Activated CD8-positive, alpha-beta T cell treated with anti-CD3 and anti-CD28 coated beads, Interleukin-2, amount 10 ng/mL, durations not matched to agents 7 days and 5 days (primary cell): ENCODE data around the gene HTR6. TPM values are rescaled to one million over a fixed set of nuclear protein-coding genes. Genes with fewer than 3 reads are reported as not detected.
A peak's percentile ranks its signal among the peaks of the same experiment; 100 is the strongest.

Experiments used
- ATAC-seq: fragments of 150-1000 bp; cut with Tn5 transposase; one replicate; pipeline ENCODE4 v1.10.0; 2021; ENCODE audit warnings: moderate library complexity
- CTCF ChIA-PET: fragments of 350-600 bp; sonication (Branson Sonifier 250); formaldehyde crosslinking; loops from one replicate; lab custom pipeline; 2021; ENCODE audit warnings: antibody characterized with exemption; lab: Charles Lee
- POLR2A ChIA-PET: fragments of 350-600 bp; sonication (Branson Sonifier 250); formaldehyde crosslinking; loops from one replicate; lab custom pipeline; 2021; ENCODE audit warnings: antibody characterized with exemption; lab: Charles Lee
- DNase-seq: peaks from one replicate; pipeline ENCODE4 v3.0.0-alpha.2; 2020
- H3K27ac Mint-ChIP-seq: one replicate; pipeline ENCODE4 v1.8.0; 2021; ENCODE audit warnings: mild to moderate bottlenecking, mixed read lengths
- H3K27me3 Mint-ChIP-seq: one replicate; pipeline ENCODE4 v1.8.0; 2021; ENCODE audit warnings: low read depth, mixed read lengths
- H3K36me3 Mint-ChIP-seq: one replicate; pipeline ENCODE4 v1.8.0; 2021; ENCODE audit warnings: low read depth, mixed read lengths
- H3K4me1 Mint-ChIP-seq: one replicate; pipeline ENCODE4 v1.8.0; 2021; ENCODE audit warnings: low read depth, mixed read lengths
- H3K4me3 Mint-ChIP-seq: one replicate; pipeline ENCODE4 v1.8.0; 2021; ENCODE audit warnings: mild to moderate bottlenecking, mixed read lengths
- H3K9me3 Mint-ChIP-seq: one replicate; pipeline ENCODE4 v1.8.0; 2022; ENCODE audit warnings: mixed read lengths; ENCODE audit not compliant: insufficient read depth
- total RNA-seq, 2 experiments: library from RNA; stranded (reverse); gene quantifications; one replicate each; pipeline ENCODE4 v1.2.3, GENCODE V29; 2021

HTR6 gene
- total RNA-seq, 2 experiments from 2014 or later, result not detected

DNA sequence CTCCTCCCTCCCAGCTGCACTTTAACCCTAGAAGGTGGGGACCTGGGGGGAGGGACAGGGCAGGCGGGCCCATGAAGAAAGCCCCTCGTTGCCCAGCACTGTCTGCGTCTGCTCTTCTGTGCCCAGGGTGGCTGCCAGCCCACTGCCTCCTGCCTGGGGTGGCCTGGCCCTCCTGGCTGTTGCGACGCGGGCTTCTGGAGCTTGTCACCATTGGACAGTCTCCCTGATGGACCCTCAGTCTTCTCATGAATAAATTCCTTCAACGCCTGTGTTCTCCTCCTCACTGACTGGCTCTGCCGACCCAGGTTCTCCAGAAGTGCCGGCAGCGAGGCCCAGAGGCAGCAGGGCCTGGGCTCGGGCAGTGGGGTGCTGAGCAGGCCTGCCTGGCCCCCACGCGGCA, 6.5 kb upstream of the HTR6 start:
- ChIA-PET CTCF (no interaction called here), POLR2A (no interaction called here)
- Mint-ChIP-seq H3K4me1 (peaks cover 13% of the 10 kb centered on the region), H3K36me3 (peaks cover 1% of the 10 kb centered on the region), H3K4me3 (no peak overlapping the region), H3K27ac (no peak overlapping the region), H3K9me3 (no peaks in the 10 kb centered on the region), H3K27me3 (peaks cover 10% of the 10 kb centered on the region)
- ATAC-seq, result no peak
- no peak for DNase-seq

DNA sequence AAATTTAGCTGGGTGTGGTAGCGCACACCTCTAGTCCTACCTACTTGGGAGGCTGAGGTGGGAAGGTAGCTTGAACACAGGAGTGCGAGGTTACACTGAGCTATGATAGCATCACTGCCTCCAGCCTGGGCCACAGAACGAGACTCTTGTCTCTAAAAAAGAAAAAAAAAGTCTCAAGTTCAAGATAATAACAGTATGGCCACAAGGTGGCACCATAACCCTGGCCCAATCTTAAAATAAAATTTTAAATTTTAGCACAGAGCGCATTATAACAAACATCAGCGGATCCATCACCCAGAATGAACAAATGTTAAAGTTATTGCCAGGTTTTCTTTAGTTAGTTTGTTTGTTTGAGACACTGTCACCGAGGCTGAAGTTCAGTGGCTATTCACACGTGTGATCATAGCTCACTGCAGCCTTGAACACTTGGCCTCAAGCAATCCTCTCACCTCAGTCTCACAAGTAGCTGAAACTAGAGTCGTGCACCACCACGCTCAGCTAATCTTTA, 2.9 kb upstream of the HTR6 start:
- ChIA-PET POLR2A (interaction anchor here (0.9 to 1.0 kb wide), 2 partner anchors 45 to 94 kb away, joined by 3 to 4 read pairs; no protein-coding TSS in a partner anchor), CTCF (interaction anchor here (0.7 to 3.9 kb wide), 47 partner anchors 8 to 482 kb away, joined by 3 to 103 read pairs (median 4); partner anchors contain the start of genes AKR7A3, NBL1 and OTUD3)
- ATAC-seq, result no peak
- H3K36me3 Mint-ChIP-seq, result peaks cover 4% of the 10 kb centered on the region
- H3K4me1 Mint-ChIP-seq, result peaks cover 13% of the 10 kb centered on the region
- peaks cover 32% of the 10 kb centered on the region for H3K27me3 Mint-ChIP-seq
- no peak overlapping the region for H3K4me3 Mint-ChIP-seq
- DNase-seq, result peak; percentile 64
- no peaks in the 10 kb centered on the region for H3K9me3 Mint-ChIP-seq
- no peak overlapping the region for H3K27ac Mint-ChIP-seq

DNA sequence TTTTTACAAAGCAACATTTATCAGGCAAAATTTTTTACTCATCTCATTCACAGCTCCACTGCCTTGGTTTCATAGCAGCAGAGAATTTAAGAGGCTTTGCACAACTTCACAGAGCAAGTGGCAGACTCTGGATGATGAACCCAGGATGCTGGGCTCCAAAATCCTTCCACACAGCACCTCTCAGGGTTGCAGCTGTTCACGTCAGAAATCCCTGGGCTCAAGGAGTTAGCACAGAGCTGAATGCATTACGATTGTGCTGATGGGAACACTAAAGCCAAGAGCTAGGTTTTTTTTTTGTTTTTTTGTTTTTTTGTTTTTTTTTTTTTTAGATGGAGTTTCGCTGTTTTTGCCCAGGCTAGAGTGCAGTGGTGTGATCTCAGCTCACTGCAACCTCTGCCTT, 2.4 kb upstream of the HTR6 start:
- Mint-ChIP-seq H3K36me3 (peaks cover 2% of the 10 kb centered on the region), H3K9me3 (no peaks in the 10 kb centered on the region), H3K4me1 (peaks cover 13% of the 10 kb centered on the region), H3K27ac (no peak overlapping the region), H3K4me3 (no peak overlapping the region), H3K27me3 (peaks cover 36% of the 10 kb centered on the region)
- ATAC-seq (no peak), DNase-seq (no peak)
- ChIA-PET CTCF (interaction anchor here (0.8 to 3.9 kb wide), 41 partner anchors 8 to 482 kb away, joined by 3 to 103 read pairs (median 4); partner anchors contain the start of genes AKR7A3, NBL1 and OTUD3), POLR2A (interaction anchor here (1.0 kb wide), 1 partner anchor 44 kb away, joined by 3 read pairs; no protein-coding TSS in a partner anchor)

DNA sequence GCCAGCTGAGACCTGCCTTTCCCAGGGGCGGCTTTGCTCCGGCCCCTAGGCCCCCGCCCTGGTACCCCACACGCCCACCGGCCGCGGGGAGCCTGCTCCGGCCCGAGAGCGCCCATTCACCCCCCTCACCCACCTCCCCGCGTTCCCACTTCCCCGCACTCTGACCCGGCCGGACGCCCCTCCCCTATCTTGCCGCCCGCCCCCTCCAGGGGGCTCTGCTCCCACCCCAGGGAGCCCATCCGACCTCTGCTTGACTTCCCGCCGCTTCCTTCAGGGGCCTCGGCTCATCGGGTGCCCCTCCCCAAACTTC, 466 bp downstream of the HTR6 start:
- Mint-ChIP-seq H3K27me3 (peaks cover 42% of the 10 kb centered on the region), H3K4me1 (peaks cover 9% of the 10 kb centered on the region), H3K27ac (no peak overlapping the region), H3K36me3 (peaks cover 2% of the 10 kb centered on the region), H3K4me3 (no peak overlapping the region), H3K9me3 (no peaks in the 10 kb centered on the region)
- no peak for ATAC-seq
- ChIA-PET POLR2A (no interaction called here), CTCF (no interaction called here)
- no peak for DNase-seq

DNA sequence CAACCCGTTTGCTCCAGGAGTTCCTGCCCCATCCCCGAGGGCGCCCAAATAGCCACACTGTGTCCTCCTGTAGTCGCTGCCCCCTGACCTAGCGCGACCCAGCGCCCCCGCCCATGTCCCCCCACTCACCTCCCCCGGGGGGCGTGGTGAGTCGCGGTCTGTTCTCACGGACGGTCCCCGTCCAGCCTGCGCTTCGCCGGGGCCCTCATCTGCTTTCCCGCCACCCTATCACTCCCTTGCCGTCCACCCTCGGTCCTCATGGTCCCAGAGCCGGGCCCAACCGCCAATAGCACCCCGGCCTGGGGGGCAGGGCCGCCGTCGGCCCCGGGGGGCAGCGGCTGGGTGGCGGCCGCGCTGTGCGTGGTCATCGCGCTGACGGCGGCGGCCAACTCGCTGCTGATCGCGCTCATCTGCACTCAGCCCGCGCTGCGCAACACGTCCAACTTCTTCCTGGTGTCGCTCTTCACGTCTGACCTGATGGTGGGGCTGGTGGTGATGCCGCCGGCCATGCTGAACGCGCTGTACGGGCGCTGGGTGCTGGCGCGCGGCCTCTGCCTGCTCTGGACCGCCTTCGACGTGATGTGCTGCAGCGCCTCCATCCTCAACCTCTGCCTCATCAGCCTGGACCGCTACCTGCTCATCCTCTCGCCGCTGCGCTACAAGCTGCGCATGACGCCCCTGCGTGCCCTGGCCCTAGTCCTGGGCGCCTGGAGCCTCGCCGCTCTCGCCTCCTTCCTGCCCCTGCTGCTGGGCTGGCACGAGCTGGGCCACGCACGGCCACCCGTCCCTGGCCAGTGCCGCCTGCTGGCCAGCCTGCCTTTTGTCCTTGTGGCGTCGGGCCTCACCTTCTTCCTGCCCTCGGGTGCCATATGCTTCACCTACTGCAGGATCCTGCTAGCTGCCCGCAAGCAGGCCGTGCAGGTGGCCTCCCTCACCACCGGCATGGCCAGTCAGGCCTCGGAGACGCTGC, 1.1 kb downstream of the HTR6 start:
- DNase-seq (no peak), ATAC-seq (no peak)
- ChIA-PET POLR2A (no interaction called here), CTCF (no interaction called here)
- Mint-ChIP-seq H3K27me3 (peaks cover 42% of the 10 kb centered on the region), H3K4me1 (peaks cover 9% of the 10 kb centered on the region), H3K4me3 (no peak overlapping the region), H3K36me3 (peaks cover 2% of the 10 kb centered on the region), H3K27ac (no peak overlapping the region), H3K9me3 (no peaks in the 10 kb centered on the region)

DNA sequence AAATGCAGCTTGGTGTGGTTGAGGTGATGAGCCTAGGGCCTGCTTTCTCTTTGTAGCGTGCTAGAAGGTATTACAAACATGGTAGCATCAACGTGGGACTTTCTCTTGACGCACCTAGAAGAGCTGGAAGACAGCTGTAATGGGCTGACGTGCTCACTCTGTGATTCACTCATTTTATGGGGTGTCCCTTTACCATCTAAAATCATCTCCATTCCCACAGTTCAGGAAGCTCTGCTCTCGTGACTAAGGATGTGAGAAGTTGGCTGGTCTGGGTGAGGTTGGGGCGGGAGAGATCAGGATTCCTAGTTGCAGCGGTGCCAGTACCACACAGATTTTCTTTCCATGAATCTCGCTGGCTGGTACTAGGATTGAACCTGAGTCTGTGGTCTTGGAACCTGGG, 4.2 kb downstream of the HTR6 start:
- H3K4me3 Mint-ChIP-seq, result no peak overlapping the region
- peaks cover 7% of the 10 kb centered on the region for H3K4me1 Mint-ChIP-seq
- no peak for DNase-seq
- ChIA-PET CTCF (interaction anchor here (1.3 to 5.1 kb wide), 4 partner anchors 8 to 47 kb away, joined by 4 to 29 read pairs (median 9); no protein-coding TSS in a partner anchor), POLR2A (no interaction called here)
- H3K36me3 Mint-ChIP-seq, result peaks cover 2% of the 10 kb centered on the region
- no peaks in the 10 kb centered on the region for H3K9me3 Mint-ChIP-seq
- no peak for ATAC-seq
- H3K27ac Mint-ChIP-seq, result no peak overlapping the region
- peaks cover 33% of the 10 kb centered on the region for H3K27me3 Mint-ChIP-seq

DNA sequence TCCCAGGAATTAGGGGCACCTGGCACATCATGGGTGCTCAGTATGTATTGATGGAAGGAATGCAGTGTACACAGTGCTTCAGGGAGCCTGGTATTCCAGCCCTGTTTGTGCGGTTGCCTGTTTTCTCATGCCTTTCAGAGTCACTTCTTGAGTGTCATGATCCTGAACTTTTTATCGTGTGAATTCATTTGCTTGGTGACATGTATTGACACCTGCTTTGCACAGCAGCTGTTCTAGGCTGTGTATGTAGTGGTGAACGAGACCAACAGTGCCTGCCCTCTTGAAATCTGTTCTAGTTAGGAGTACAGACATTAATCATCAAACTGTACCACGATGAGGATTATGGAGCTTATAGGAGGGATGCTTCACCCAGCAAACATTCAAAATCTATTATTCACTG, 6.1 kb downstream of the HTR6 start:
- POLR2A ChIA-PET, result no interaction called here
- H3K27ac Mint-ChIP-seq, result no peak overlapping the region
- peaks cover 2% of the 10 kb centered on the region for H3K36me3 Mint-ChIP-seq
- peaks cover 4% of the 10 kb centered on the region for H3K4me1 Mint-ChIP-seq
- ATAC-seq, result no peak
- no peak overlapping the region for H3K4me3 Mint-ChIP-seq
- no peak for DNase-seq
- CTCF ChIA-PET, result interaction anchor here (1.4 to 5.1 kb wide), 2 partner anchors 10 to 36 kb away, joined by 3 to 29 read pairs; no protein-coding TSS in a partner anchor
- H3K27me3 Mint-ChIP-seq, result peaks cover 26% of the 10 kb centered on the region
- no peaks in the 10 kb centered on the region for H3K9me3 Mint-ChIP-seq

DNA sequence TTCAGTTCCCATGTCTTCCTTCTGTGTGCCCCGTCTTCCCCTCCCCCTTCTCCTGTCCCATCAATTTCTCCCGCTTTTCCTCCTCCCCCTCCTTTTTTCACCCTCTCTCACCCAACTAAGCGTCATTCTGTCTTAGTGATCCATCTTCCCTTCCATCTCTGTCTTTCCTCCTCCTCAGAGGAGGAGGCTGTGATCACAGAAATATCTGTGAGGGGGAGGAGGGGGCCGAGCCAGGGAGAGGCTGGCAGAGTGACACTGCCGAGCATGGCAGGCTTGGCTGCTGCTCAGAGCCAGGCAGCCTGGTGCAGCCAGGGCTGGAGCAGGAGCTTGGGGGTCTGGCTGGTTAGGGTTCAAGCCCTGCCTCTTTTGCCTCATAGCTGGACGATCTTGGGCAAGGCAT, 7.6 kb downstream of the HTR6 start:
- Mint-ChIP-seq H3K4me3 (no peak overlapping the region), H3K27me3 (peaks cover 12% of the 10 kb centered on the region), H3K27ac (no peak overlapping the region), H3K4me1 (no peaks in the 10 kb centered on the region), H3K9me3 (no peaks in the 10 kb centered on the region), H3K36me3 (no peaks in the 10 kb centered on the region)
- no peak for DNase-seq
- ChIA-PET CTCF (interaction anchor here (0.7 to 5.1 kb wide), 4 partner anchors 8 to 35 kb away, joined by 3 to 29 read pairs (median 3); no protein-coding TSS in a partner anchor), POLR2A (interaction anchor here (0.6 kb wide), 1 partner anchor 1072 kb away, joined by 3 read pairs; no protein-coding TSS in a partner anchor)
- no peak for ATAC-seq

DNA sequence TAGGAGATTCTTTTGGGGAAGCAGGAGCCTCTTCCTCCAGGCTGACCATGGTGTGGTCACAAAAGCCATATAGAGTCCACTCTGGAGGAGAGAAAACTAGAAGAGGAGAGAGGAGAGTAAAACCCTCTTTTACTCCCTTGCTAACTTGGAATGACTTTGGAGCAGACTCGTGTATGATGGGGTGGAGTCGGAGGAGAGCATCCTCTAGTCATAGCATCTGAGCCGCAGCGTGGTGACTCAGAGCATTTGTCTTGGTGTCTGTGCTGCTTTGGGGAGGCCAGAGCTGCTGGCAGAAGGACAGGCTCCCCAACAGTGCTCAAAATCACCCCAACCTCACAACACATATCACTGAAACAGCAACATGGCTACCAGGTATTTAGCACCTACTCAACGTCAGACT, 11.1 kb downstream of the HTR6 start:
- Mint-ChIP-seq H3K4me3 (no peak overlapping the region), H3K36me3 (no peaks in the 10 kb centered on the region), H3K9me3 (no peaks in the 10 kb centered on the region), H3K27ac (no peak overlapping the region), H3K27me3 (peaks cover 8% of the 10 kb centered on the region), H3K4me1 (no peaks in the 10 kb centered on the region)
- ATAC-seq (no peak), DNase-seq (no peak)
- ChIA-PET POLR2A (no interaction called here), CTCF (no interaction called here)

DNA sequence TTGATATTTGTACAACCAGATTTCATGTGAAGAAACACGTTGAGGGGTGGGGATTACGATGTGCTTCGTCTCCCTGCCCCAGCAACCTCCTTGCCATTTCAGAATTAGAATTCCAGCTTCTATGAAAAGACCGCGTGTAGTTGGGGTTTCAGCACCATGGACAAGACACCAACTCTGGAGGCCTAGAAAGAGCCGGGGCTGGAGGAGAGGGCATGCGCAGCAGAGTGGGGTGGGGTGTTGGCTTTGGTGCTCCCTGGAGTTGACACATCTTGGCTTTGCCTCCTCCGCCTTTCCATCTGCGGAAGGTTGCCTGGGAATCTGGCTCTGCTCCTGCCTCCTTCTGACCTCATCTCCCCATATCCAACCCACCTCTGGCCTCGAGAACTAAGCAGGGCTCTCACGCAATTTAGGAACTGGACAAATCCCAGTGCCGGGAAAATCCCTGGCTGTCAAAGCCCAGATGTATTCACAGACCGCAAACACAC, 11.8 kb downstream of the HTR6 start:
- no peak overlapping the region for H3K4me3 Mint-ChIP-seq
- H3K36me3 Mint-ChIP-seq, result no peaks in the 10 kb centered on the region
- H3K27ac Mint-ChIP-seq, result no peak overlapping the region
- H3K9me3 Mint-ChIP-seq, result no peaks in the 10 kb centered on the region
- ChIA-PET CTCF (interaction anchor here (1.5 kb wide), 1 partner anchor 8 kb away, joined by 6 read pairs; no protein-coding TSS in a partner anchor), POLR2A (no interaction called here)
- peaks cover 7% of the 10 kb centered on the region for H3K27me3 Mint-ChIP-seq
- peak; percentile 56 for DNase-seq
- no peak for ATAC-seq
- no peaks in the 10 kb centered on the region for H3K4me1 Mint-ChIP-seq

DNA sequence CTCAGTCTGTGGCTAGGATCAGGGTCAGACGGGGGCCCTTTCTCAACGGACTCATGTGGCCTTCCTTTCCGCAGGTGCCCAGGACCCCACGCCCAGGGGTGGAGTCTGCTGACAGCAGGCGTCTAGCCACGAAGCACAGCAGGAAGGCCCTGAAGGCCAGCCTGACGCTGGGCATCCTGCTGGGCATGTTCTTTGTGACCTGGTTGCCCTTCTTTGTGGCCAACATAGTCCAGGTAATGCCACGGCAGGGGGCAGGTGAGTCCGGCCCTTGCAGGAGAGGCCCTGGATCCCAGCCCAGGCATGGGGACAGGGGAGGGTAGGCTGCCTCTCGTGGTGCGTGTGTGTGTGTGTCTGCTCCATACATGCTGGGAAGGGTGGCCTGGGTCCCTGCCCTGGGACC, 13.8 kb downstream of the HTR6 start:
- ATAC-seq (no peak), DNase-seq (no peak)
- CTCF ChIA-PET, result interaction anchor here (1.4 kb wide), 1 partner anchor 25 kb away, joined by 3 read pairs; no protein-coding TSS in a partner anchor
- Mint-ChIP-seq H3K4me3 (no peak overlapping the region), H3K9me3 (no peaks in the 10 kb centered on the region), H3K27me3 (peaks cover 4% of the 10 kb centered on the region), H3K27ac (no peak overlapping the region), H3K36me3 (no peaks in the 10 kb centered on the region), H3K4me1 (no peaks in the 10 kb centered on the region)
- POLR2A ChIA-PET, result no interaction called here
